IPS-18c (cell line): Measurements from ENCODE around the gene AKTIP.
"Not testable (repeated sequence)": the region's sequence is repeated elsewhere in the genome, so short reads cannot be mapped to it uniquely, and the experiment has no call there.

Source experiments
- H3K4me3 ChIP-seq: 2 replicates; pipeline ENCODE4 v1.7.0; 2013; ENCODE audit warnings: low read depth, mild to moderate bottlenecking, low read length, moderate library complexity; ENCODE audit not compliant: insufficient read depth
- H3K9me3 ChIP-seq: one replicate; pipeline ENCODE4 v1.6.1; 2013; ENCODE audit warnings: mild to moderate bottlenecking, low read length, moderate library complexity; ENCODE audit not compliant: control insufficient read depth, insufficient read depth

The AKTIP gene

DNA sequence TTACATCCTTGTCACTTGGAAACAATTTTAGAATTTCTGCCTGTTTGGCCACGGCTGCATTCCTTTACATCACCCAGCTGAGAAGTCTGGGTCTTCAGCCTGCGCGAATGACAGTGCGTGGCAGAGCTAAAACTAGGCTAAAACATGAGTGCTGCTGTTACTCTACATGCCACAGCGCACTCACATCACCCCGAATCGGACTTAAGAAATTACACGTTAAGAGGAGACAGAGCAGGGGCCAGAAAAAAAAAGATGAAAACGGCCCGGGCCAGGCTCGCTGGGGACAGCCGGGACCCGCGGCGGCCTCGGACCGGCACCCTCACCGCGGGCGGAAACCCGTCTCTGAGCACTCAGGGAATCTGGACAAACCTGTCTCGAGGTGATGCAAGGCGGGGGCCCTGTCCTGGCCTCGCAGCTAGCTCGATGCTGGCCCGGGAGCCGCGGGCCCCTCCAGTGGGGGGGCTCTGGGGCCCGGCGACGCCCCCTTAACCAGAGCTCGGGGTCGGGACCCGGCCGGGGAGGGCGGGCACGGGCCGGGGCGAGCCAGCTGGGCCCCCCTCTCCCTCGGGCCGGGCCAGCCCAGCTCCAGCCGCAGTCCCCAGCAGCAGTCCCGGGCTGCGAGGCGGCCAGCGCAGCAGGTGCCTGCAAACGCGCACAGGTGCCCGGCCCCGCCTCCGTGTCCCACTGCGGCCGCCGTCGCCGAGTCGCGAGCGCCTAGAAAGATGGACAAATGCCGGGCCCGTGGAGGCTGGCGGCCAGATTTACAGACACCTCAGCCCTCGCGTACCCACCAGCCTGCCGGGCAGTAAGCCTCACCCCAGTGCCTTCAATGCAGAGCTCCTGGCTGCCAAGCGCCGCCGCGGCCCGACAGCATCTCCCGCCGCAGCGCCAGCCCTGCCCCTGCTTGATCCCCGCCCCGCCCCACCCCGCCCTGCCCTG is at the start of gene AKTIP:
TSS of gene AKTIP (minus strand) at position 879 of the 939 bp plus-strand sequence. CDS start 2,950 bp downstream, outside the sequence.
- no peaks in the 10 kb centered on the region for H3K9me3 ChIP-seq
- H3K4me3 ChIP-seq = peak within 1 kb of the TSS; percentile 84

DNA sequence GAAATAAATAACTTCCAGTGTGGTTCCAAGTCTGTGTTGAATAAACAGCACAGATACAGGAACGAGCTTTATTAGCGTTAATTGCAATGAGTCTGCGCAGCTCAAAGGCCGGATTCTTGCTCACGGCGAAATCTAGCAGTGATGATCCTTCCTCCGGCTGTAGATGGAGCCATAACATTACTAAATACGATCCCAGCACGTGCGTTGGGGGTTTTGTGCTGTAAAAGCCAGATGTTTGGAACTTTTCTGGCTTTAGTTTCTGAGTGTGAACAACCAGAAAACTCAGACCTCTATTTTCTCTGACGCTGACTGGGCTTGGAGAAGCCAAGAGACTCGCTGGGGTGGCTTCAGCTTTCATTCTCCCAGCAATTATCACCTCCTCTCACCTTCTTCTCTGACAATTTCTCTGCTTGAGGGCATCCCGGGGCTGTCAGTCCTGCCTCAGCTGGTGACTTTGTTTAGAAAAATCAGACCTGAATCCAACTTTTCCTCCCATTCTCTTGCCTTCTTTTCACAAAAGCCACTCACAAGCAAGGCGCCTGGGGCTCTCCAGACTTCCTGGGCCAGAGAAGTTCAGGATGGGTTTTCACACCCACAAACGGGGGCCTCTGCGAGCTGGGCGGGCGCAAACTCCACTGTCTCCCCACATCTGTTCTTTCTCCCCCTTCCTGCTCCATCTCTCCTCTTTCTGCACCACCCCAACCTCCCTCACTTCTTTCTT is 47.1 kb upstream of the AKTIP start:
- Histone ChIP-seq H3K4me3 (no peak overlapping the region), H3K9me3 (peaks cover 2% of the 10 kb centered on the region)

DNA sequence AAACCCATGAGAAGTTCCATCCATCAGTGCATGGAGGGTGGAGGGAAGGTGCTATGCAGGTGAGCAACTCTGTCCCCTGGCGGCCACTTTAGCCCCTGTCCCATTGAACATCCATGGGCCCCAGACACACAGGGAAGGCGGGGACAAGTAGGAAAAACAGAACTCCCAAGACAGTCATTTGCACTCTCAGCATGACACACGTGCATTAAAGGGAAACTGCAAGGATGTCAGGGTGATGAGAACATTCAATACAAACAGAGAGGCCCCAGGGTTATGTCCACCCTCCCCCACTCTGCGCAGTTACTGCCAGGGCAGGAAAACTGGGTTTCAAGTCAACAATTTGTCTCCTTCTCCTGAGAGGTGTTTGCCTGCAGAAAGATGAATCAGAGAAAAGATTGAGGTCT is 44.0 kb upstream of the AKTIP start:
- Histone ChIP-seq H3K9me3 (no peaks in the 10 kb centered on the region), H3K4me3 (no peak overlapping the region)

DNA sequence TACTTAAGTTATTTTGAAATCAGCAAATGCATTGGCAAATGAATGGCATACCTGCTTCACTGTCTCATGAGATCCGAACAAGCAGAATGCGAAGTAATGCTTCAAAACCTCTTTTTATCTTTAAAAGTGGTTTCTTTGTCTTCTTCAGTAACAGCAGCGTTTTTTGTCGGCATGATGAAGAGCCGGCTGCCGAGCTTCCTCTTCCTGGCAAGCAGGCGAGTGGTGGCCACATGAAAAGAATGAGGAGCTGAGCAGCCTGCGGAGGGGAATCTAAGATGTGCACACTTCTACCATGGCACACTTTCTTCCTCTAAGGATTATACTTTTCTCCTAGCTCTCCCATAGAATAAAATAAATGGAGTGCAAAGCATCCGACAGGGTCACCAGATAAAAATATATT is 42.4 kb upstream of the AKTIP start:
- no peak overlapping the region for H3K4me3 ChIP-seq
- H3K9me3 ChIP-seq = no peaks in the 10 kb centered on the region

DNA sequence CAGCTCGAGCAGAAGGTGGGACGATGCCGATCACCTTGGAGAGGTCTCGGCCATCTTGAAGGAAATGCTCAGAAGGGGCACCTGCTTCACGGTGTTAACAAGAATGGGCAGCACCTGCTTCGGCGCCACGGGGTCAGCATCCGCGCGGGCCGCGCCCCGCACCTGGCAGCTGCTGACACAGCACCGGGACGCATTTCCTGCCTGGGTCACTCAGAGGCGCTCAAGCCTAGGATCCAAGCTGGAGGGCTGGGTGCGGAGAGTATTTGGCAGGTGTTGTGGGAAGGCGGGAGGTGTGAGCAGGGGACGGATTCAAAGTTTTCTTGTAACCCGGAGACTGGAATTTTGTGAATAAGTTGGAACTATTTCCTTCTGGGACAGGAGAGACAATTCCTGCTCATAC is 39.3 kb upstream of the AKTIP start:
- Histone ChIP-seq H3K4me3 (no peak overlapping the region), H3K9me3 (peaks cover 4% of the 10 kb centered on the region)

DNA sequence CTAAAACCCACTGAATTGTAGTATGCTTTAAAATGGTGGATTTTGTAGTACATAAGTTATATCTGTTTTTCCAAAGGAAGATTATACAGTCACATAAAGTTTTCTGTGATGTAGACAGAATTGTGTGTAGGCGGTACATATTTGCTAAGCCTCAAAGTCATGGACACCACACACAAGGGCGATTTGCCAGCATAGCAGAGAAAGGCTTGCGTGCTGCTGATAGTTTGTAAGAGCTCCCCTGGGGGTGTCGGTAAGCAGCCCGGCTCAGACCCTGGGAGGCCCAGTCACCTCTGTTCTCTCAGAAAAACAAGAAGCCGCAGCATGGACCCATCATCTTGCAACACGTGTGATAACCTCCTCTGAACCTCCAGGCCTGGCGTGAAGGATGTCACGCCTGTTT is 38.3 kb upstream of the AKTIP start:
- peaks cover 4% of the 10 kb centered on the region for H3K9me3 ChIP-seq
- H3K4me3 ChIP-seq = no peak overlapping the region

DNA sequence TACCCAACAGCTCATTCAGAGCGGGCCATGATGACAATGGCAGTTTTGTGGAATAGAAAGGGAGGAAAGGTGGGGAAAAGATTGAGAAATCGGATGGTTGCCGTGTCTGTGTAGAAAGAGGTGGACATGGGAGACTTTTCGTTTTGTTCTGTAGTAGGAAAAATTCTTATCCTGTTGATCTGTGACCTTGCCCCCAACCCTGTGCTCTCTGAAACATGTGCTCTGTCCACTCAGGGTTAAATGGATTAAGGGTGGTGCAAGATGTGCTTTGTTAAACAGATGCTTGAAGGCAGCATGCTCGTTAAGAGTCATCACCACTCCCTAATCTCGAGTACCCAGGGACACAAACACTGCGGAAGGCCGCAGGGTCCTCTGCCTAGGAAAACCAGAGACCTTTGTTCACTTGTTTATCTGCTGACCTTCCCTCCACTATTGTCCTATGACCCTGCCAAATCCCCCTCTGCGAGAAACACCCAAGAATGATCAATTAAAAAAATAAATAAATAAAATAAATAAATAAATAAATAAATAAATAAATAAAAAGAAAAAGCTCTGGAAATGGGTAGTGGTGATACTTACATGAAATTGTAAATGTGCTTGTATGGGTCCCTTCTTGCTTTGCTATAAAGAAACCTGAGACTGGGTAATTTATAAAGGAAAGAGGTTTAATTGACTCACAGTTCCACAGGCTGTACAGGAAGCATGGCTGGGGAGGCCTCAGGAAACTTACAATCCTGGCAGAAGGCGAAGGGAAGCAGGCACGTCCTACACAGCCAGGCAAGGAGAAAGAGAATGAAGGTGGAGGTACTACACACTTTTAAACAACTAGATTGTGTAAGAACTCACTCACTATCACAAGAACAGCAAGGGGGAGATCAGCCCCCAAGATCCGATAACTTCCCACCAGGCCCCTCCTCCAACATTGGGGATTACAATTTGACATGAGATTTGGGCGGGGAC is 37.0 kb upstream of the AKTIP start:
- not testable (repeated sequence) for H3K9me3 ChIP-seq, H3K4me3 ChIP-seq

DNA sequence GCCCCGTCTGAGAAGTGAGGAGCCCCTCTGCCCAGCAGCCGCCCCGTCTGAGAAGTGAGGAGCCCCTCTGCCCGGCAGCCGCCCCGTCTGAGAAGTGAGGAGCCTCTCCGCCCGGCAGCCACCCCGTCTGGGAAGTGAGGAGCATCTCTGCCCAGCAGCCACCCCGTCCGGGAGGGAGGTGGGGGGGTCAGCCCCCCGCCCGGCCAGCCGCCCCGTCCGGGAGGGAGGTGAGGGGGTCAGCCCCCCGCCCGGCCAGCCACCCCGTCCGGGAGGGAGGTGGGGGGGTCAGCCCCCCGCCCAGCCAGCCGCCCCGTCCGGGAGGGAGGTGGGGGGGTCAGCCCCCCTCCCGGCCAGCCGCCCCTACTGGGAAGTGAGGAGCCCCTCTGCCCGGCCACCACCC is 36.3 kb upstream of the AKTIP start:
- H3K4me3 ChIP-seq, H3K9me3 ChIP-seq: not testable (repeated sequence)

DNA sequence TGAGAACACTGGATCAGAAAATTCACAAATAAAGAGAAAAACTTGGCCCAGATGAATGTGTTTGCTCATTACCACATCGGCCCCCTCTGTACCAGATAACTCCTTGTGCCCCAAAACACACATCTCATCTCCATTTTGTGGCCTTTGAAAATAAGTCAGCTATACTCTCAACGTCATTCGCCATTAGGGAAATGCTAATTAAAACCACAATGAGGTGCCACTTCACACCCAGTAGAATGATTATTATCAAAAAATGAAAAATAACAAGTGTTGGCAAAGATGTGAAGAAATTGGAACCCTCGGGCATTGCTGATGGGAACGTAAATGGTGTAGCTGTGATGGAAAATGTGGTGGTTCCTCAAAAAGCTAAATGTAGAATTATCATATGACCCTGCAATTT is 34.6 kb upstream of the AKTIP start:
- H3K4me3 ChIP-seq = no peak overlapping the region

DNA sequence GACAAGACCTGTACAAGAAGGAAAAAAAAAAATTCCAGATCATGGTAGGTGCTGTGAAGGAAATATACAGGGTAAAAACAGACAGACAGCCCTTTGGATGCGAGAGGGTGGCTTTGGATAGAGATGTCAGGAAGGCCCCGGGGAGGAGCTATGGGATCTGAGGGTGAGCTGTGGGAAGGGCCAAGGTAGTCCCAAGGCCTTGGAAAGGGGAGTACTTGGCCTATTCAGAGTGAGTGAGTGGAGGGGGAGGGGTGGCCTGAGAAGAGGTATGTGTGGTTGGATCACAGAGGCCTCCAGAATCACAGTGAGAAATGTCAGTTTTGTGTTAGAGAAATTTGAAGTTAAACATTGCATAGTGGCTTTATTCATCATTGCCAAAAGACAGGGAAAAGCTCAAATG is 31.2 kb upstream of the AKTIP start:
- Histone ChIP-seq H3K4me3 (no peak overlapping the region), H3K9me3 (peaks cover 7% of the 10 kb centered on the region)

More for the DNA sequence above, 34.6 kb upstream of the AKTIP start:
- H3K9me3 ChIP-seq = peaks cover 7% of the 10 kb centered on the region

DNA sequence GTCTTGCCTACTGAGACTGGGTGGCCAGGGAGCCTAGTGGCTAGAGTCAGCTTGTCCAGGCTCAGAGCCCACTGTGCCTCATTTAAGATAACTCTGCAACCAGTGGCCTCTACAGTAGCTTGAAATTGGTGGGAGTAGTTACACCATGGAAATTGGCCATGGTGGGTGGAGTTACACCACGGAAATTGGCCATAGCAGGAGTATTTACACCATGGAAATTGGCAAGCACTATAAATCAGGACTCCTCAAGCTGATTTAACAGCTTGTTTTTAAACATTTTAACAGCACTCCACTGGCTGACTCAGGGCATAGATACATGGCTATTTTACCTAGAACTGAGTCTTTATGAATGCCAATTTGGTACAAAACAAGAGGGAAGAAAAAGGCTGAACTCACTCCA is 27.7 kb upstream of the AKTIP start:
- no peaks in the 10 kb centered on the region for H3K9me3 ChIP-seq
- H3K4me3 ChIP-seq = no peak overlapping the region

DNA sequence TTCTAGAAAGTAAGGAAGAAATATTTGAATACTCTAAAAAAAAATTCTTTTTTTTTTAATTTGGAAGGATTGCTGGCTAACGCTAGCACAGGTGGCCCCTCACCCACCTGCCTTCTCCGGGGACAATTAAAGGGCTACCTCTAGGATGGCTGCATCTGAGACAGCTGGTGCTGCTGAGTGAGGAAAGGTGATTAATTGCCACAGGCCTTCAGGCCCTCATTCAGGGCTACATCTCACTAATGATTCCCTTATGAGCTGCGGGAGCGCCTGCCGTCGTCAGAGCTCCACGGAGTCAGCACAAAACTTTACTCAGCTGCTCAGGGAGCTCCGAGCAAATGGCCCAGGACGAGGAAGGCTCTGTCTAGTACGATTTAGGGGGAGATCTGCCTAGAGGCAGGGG is 27.0 kb upstream of the AKTIP start:
- Histone ChIP-seq H3K9me3 (no peaks in the 10 kb centered on the region), H3K4me3 (no peak overlapping the region)

DNA sequence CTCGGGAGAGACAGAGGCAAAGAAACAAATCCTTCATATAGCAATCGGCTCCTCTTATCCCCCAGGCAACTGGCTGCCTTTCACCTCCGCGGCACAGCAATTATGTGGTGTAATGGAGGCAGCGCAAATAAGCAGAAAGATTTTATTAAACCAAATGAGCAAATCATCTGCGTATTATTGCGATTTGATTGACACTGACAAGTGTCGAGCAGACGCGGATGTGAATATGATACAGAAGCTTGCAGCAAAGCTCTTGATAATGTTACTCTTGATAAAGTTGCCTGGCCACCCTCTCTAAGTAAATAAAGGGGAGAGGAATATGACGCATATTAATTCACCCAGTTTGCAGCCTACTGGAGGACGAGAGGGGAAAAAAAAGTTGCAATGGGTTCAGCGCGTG is 26.5 kb upstream of the AKTIP start:
- Histone ChIP-seq H3K4me3 (no peak overlapping the region), H3K9me3 (no peaks in the 10 kb centered on the region)

DNA sequence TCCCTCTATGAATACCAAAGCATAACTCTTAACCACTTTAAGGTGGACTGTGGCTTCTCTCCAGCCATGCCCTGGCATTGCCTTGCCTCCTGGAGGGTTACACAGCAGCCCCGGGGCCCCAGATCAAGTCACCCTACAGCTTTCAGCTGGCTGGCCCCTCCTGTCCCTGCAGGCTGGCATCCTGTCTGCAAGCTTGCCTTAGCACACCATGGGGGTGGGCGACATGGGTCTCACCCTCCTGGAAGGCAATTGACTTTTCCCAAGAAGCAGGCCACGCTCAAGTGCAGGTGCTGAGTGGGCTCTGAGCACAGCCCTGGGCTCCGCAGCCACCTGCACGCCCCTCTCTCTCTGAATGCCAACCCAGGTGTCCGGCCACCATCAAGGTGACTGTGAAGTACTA is 25.8 kb upstream of the AKTIP start:
- H3K4me3 ChIP-seq = no peak overlapping the region
- no peaks in the 10 kb centered on the region for H3K9me3 ChIP-seq

DNA sequence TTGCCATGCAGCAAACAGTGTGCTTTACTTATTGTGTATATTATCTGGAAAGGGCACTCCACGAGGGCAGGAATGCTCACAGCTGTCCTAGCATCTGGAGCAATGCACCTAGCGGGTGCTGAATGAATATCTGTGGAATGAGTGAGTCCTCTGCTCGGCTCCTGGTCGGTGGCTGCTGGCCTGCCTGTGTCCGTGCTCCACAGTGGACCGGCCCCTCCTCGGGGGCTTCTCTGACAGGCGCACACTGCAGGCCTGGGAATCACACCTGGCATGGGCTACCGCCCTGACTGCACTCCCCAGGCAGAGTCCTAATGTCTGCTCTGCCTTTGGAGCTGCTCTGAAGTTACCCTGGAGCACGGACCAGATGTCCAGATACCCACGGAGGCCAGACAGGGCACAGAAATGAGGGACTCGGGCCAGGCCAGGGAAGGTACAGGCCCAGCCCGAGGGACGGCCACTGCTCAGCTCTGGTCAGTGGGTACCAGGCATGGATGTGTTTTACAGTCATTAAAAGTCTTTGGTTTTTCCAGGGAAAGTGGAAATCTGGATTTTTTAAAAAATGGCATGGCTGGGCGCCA is 21.1 kb upstream of the AKTIP start:
- H3K4me3 ChIP-seq = no peak overlapping the region

DNA sequence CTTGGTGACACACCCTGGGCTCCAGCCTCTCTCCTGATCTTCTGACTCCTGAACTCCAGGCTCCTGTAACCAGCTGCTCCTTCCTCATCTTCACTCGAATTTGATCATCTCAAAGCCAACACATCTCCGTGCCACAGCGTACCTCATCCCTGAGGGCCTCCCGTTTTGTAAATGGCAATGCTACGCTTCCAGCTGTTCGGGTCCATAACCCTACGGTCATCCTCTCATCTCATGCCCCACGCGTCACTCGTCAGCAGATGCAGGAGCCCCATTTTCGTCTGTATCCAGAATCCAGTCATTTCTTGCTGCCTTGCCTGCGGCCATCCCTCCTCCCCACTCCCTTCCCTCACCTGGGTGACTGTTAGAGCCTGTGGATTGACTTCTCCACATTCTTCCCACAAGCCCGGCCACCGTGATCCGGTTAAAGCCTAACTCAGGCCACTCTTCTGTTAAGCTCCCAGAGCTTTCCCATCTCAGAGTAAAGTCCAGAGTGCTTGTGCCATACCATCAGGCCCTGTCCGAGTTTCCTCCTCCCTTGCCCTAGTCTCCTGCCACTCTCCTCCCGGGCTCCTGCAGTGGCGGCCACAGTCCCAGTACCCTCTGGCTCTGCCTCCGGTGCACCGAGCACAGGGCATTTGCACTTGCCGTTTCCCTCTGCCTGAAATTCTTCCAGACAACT is 20.3 kb upstream of the AKTIP start:
- no peaks in the 10 kb centered on the region for H3K9me3 ChIP-seq
- H3K4me3 ChIP-seq = no peak overlapping the region

More for the DNA sequence above, 21.1 kb upstream of the AKTIP start:
- no peaks in the 10 kb centered on the region for H3K9me3 ChIP-seq
